ENCODE measurements around the gene KDR.

GRCh38 chr4:55158957-55159356 is 33.6 kb upstream of the KDR start:
- TF ChIP-seq, protein P1, sequence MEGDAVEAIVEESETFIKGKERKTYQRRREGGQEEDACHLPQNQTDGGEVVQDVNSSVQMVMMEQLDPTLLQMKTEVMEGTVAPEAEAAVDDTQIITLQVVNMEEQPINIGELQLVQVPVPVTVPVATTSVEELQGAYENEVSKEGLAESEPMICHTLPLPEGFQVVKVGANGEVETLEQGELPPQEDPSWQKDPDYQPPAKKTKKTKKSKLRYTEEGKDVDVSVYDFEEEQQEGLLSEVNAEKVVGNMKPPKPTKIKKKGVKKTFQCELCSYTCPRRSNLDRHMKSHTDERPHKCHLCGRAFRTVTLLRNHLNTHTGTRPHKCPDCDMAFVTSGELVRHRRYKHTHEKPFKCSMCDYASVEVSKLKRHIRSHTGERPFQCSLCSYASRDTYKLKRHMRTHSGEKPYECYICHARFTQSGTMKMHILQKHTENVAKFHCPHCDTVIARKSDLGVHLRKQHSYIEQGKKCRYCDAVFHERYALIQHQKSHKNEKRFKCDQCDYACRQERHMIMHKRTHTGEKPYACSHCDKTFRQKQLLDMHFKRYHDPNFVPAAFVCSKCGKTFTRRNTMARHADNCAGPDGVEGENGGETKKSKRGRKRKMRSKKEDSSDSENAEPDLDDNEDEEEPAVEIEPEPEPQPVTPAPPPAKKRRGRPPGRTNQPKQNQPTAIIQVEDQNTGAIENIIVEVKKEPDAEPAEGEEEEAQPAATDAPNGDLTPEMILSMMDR (IDR thresholded peaks at IDR 0.05) = no peak
- TF ChIP-seq EP300 (IDR thresholded peaks at IDR 0.05) (no peak), POLR2A (IDR thresholded peaks at IDR 0.05) (no peak)

All from ovary (tissue), 3 donors.